Kidney epithelial cell (primary cell): ENCODE data around the gene KRAS. TPM values are rescaled to one million over a fixed set of nuclear protein-coding genes. Genes with fewer than 3 reads are reported as not detected.
A peak's percentile ranks its signal among the peaks of the same experiment; 100 is the strongest.

Experiments used
- DNase-seq: peaks from one replicate; pipeline ENCODE4 v3.0.0-alpha.2; 2010; ENCODE audit warnings: low read depth
- H3K27me3 ChIP-seq: 2 replicates; pipeline ENCODE4 v1.6.0; 2011; ENCODE audit warnings: low read length; ENCODE audit not compliant: control insufficient read depth, insufficient read depth
- H3K36me3 ChIP-seq: 2 replicates; pipeline ENCODE4 v1.5.1; 2011; ENCODE audit warnings: low read length; ENCODE audit not compliant: control insufficient read depth, insufficient read depth
- H3K4me3 ChIP-seq: 2 replicates; pipeline ENCODE4 v1.5.1; 2011; ENCODE audit warnings: low read depth, mild to moderate bottlenecking, control low read depth, low read length
- total RNA-seq: library from RNA; depleted of rRNA; stranded (reverse); fragments of >200 nt; gene quantifications from 2 replicates; pipeline ENCODE4 v1.2.3, GENCODE V29; 2015
- TF ChIP-seq, protein P1 (sequence below): IDR thresholded peaks from 2 replicates; pipeline ENCODE4 v1.5.1; 2011; ENCODE audit warnings: mild to moderate bottlenecking, moderate library complexity, low read length, control low read depth, inconsistent platforms; ENCODE audit not compliant: insufficient read depth, poor library complexity, severe bottlenecking

The KRAS gene
- total RNA-seq, 1 donor from 2014 or later, result 24.0 TPM

DNA sequence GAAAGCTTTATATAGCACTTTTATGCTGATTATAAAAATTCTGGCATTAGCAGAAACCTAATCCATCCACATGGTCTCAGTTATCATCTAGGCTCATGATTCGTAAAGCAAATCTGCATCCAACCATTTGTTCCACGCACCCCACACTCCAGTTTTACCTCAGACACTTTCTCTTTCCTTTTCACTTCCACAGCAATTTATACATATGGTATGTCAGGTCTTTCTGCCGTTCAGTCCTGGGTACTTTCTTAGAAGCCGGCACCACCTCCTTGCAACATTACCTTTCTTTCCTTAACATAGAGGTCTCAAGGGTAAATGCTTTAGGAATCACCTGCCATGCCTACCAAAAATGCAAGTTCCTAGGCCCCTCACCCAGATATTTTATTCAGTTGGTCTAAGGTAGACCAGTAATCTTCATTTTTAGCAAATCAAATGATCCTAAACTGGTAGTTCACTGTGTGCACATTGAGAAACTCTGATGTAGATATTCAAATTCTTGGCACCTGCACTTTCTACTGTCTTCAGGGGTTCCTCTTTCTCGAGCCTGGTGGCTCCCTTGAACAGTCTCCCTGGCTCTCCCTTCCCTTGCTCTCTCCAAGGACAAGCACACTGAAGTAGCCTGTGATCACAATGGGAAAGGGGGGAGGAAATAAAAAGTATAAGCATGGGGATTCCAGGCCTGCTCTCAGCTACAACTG, 2.8 kb upstream of the KRAS start:
- Histone ChIP-seq H3K27me3 (no peaks in the 10 kb centered on the region), H3K36me3 (no peaks in the 10 kb centered on the region), H3K4me3 (no peak overlapping the region)
- TF ChIP-seq, protein P1, sequence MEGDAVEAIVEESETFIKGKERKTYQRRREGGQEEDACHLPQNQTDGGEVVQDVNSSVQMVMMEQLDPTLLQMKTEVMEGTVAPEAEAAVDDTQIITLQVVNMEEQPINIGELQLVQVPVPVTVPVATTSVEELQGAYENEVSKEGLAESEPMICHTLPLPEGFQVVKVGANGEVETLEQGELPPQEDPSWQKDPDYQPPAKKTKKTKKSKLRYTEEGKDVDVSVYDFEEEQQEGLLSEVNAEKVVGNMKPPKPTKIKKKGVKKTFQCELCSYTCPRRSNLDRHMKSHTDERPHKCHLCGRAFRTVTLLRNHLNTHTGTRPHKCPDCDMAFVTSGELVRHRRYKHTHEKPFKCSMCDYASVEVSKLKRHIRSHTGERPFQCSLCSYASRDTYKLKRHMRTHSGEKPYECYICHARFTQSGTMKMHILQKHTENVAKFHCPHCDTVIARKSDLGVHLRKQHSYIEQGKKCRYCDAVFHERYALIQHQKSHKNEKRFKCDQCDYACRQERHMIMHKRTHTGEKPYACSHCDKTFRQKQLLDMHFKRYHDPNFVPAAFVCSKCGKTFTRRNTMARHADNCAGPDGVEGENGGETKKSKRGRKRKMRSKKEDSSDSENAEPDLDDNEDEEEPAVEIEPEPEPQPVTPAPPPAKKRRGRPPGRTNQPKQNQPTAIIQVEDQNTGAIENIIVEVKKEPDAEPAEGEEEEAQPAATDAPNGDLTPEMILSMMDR, result no peak
- no peak for DNase-seq

DNA sequence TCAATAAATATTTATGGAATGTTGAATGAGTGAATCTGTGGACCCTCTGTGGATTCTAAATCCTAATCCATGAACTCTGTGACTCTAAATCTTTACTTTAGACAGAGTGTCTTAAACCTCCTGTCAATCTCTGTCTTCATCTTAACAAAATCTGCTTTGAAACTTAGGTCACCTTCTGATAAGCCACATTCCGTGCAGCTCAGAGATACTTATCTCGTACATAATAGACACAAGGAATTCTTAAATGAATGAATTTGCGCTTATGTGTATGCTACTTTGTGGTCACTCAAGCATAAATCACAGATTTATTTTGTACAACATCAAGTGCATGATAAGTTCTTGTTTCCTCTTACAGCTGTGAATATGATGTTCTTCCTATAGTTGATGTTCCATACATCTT, 2.2 kb upstream of the KRAS start:
- DNase-seq, result no peak

DNA sequence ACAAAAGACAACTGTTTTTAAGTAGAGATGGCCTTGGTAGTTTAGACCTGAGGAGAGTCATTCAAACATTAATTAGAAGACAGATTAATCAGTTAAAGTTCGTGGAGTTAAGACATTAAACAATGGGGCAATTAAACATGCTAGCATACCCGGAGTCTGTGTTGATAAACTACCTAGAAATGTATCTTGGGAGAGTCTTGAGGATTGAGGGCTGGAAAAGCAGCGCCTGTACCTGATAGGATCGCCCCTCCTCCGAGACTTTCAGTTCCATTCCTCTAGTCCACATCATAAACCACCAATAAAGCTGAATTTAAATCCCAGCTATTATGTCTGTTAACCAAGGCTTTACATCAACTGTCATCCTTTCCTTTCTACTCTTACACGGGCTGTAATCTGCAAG, 1.0 kb upstream of the KRAS start:
- no peak overlapping the region for H3K4me3 ChIP-seq
- H3K36me3 ChIP-seq, result no peaks in the 10 kb centered on the region
- no peak for DNase-seq
- TF ChIP-seq, protein P1, result no peak
- no peaks in the 10 kb centered on the region for H3K27me3 ChIP-seq

More for the DNA sequence above, 2.2 kb upstream of the KRAS start:
- Histone ChIP-seq H3K36me3 (no peaks in the 10 kb centered on the region), H3K4me3 (no peak overlapping the region), H3K27me3 (no peaks in the 10 kb centered on the region)
- TF ChIP-seq, protein P1, result no peak

DNA sequence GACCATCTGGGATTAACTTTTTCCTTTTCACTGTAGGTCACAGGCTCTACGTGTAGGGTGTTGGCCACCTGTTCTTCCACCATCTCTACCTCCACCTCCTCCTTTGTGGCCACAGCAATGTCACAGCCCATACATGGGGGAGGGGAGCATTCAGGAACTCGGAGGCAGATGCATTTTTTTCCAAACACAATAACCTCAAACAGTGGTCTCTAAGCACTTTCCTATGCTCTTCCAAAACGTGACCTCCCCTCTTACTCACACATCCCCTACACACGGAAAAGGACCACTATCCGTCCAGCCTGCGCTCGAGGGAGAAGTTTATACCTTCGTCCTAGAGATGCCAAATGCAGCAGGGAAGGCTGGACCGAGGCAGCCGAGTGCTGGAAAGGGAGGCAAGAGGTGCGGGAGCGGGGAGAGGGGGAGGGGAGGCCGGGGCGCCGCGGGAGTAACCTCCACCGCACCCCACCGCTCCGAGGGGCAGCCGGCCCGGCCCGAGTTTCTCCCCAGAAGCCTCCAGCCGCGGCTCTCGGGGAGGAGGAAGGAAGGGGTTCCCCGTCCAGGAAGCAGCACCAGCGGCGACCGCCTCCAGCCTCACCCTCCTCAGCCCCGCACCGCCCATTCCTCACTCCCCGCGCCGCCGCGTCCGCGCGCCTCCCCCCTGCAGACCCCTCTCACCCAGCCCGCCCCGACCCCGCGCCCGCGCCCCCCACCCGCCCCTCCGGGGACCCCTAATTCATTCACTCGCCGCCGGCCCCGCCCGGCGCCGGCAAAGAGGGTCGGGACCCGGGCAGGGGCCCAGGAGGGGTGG, 594 bp downstream of the KRAS start:
- Histone ChIP-seq H3K36me3 (no peaks in the 10 kb centered on the region), H3K27me3 (no peaks in the 10 kb centered on the region), H3K4me3 (peak overlapping the region; percentile 88)
- no peak for DNase-seq
- TF ChIP-seq, protein P1, result no peak

DNA sequence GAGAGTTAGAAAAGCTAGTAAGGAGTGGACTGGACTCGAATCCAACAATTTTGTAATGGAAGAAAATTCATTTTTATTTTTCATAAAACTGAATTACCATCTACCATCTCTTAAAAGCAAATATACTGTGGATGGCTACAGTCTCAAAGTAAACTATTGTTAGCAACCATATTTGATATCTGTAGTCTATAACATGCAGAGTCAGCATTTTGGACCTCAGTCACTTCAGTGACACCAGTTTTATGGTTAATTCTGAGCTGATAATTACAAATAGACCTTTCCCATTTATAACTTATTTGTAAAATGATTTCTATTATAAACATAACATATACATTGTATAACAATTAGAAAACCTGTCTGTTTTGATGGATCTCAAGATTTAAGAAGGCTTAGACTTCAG, 2.0 kb downstream of the KRAS start:
- no peaks in the 10 kb centered on the region for H3K27me3 ChIP-seq
- DNase-seq, result no peak
- TF ChIP-seq, protein P1, result no peak
- H3K36me3 ChIP-seq, result no peaks in the 10 kb centered on the region
- H3K4me3 ChIP-seq, result no peak overlapping the region
